ENCODE measurements around the gene DOCK2.

DOCK2 gene

GRCh38 chr5:169736653-169737052 lies 99.6 kb downstream of the DOCK2 start:
- H3K27me3 ChIP-seq = no peaks in the 10 kb centered on the region
- H3K4me3 ChIP-seq = no peak overlapping the region
- H4K20me1 ChIP-seq = peaks cover 0 to 94% (median 0%) of the 10 kb centered on the region in 11 experiments; a peak in 6 of 22 replicates
- TF ChIP-seq Cebpa-rat (IDR thresholded peaks at IDR 0.05) = no peak
- H3K9ac ChIP-seq = no peak overlapping the region
- H3K4me2 ChIP-seq = peak overlapping the region in 1 of 11 experiments; percentile 83; a peak in 1 of 22 replicates
- peaks cover 52 to 99% (median 68%) of the 10 kb centered on the region in 11 experiments for H3K36me3 ChIP-seq
- peaks cover 0 to 11% (median 5%) of the 10 kb centered on the region in 11 experiments; a peak in 10 of 22 replicates for H3K9me3 ChIP-seq (replicated peaks in 1 of 11)
- H3K4me1 ChIP-seq = peaks cover 22 to 43% (median 27%) of the 10 kb centered on the region in 10 experiments
- H3K27ac ChIP-seq = no peak overlapping the region

DNA sequence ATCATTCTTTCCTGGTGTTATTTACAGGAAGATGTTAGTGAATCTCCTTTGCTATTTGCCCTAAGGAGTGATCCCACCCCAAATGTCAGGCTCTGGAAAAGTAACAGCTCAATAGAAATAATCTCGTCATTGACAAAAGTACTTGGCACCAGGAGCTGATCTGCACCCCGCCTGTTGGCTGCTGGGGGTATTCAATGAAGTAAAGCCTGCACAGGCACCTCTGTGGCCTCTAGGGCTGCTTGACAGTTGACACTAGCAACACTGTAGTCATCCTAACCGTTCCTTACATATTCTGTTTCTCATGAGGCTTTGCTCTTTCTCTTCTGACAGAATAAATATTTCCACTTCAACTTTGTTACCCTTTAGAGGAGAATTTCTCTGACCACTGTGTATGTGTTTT lies 103.4 kb downstream of the DOCK2 start:
- Histone ChIP-seq H3K27me3 (no peaks in the 10 kb centered on the region), H3K4me3 (no peak overlapping the region), H3K4me2 (no peak overlapping the region), H3K27ac (no peak overlapping the region), H3K36me3 (peaks cover 62 to 100% (median 86%) of the 10 kb centered on the region in 11 experiments), H3K9ac (no peak overlapping the region), H3K9me3 (replicated peaks in 1 of 11) (peaks cover 0 to 11% (median 0%) of the 10 kb centered on the region in 11 experiments; a peak in 3 of 22 replicates), H4K20me1 (peaks cover 0 to 90% (median 8%) of the 10 kb centered on the region in 11 experiments; a peak in 9 of 22 replicates), H3K4me1 (peaks cover 7 to 37% (median 30%) of the 10 kb centered on the region in 10 experiments; a peak in 19 of 20 replicates)
- TF ChIP-seq Cebpa-rat (IDR thresholded peaks at IDR 0.05) = no peak

- no peak overlapping the region for H3K27ac ChIP-seq
- TF ChIP-seq Cebpa-rat (IDR thresholded peaks at IDR 0.05) = no peak
Observed at GRCh38 chr5:169742771-169743296, 105.8 kb downstream of the DOCK2 start.

GRCh38 chr5:169744336-169744735 lies 107.3 kb downstream of the DOCK2 start:
- H3K27ac ChIP-seq = no peak overlapping the region
- H3K27me3 ChIP-seq = no peaks in the 10 kb centered on the region
- no peak for TF ChIP-seq Cebpa-rat (IDR thresholded peaks at IDR 0.05)
- no peak overlapping the region for H3K4me3 ChIP-seq
- peak overlapping the region in 1 of 11 experiments; percentile 59; a peak in 1 of 22 replicates for H3K4me2 ChIP-seq
- H3K9me3 ChIP-seq (replicated peaks in 1 of 11) = peaks cover 0 to 6% (median 0%) of the 10 kb centered on the region in 11 experiments; a peak in 3 of 22 replicates
- peaks cover 0 to 78% (median 8%) of the 10 kb centered on the region in 11 experiments; a peak in 8 of 22 replicates for H4K20me1 ChIP-seq
- no peak overlapping the region for H3K9ac ChIP-seq
- peaks cover 54 to 100% (median 85%) of the 10 kb centered on the region in 11 experiments for H3K36me3 ChIP-seq
- peaks cover 0 to 49% (median 41%) of the 10 kb centered on the region in 10 experiments; a peak in 16 of 20 replicates for H3K4me1 ChIP-seq

More at GRCh38 chr5:169742771-169743296, 105.8 kb downstream of the DOCK2 start:
- Histone ChIP-seq H3K36me3 (peaks cover 46 to 100% (median 85%) of the 10 kb centered on the region in 11 experiments), H3K4me1 (peaks cover 0 to 49% (median 41%) of the 10 kb centered on the region in 10 experiments; a peak in 16 of 20 replicates), H3K9ac (no peak overlapping the region), H3K4me2 (peak overlapping the region in 8 of 11 experiments; percentile 39 to 79 (median 62); a peak in 16 of 22 replicates), H4K20me1 (peaks cover 0 to 85% (median 8%) of the 10 kb centered on the region in 11 experiments; a peak in 8 of 22 replicates), H3K9me3 (replicated peaks in 1 of 11) (peaks cover 0 to 6% (median 0%) of the 10 kb centered on the region in 11 experiments; a peak in 3 of 22 replicates), H3K27me3 (no peaks in the 10 kb centered on the region), H3K4me3 (no peak overlapping the region)

- no peak for TF ChIP-seq Cebpa-rat (IDR thresholded peaks at IDR 0.05)
- H3K9me3 ChIP-seq (replicated peaks in 1 of 11) = peaks cover 0 to 3% (median 0%) of the 10 kb centered on the region in 11 experiments; a peak in 3 of 22 replicates
- H3K9ac ChIP-seq = no peak overlapping the region
- no peak overlapping the region for H3K4me3 ChIP-seq
- H4K20me1 ChIP-seq = peaks cover 0 to 76% (median 8%) of the 10 kb centered on the region in 11 experiments; a peak in 8 of 22 replicates
- H3K27me3 ChIP-seq = no peaks in the 10 kb centered on the region
- peak overlapping the region in 1 of 11 experiments; percentile 6; a peak in 1 of 22 replicates for H3K27ac ChIP-seq
- peaks cover 57 to 100% (median 85%) of the 10 kb centered on the region in 11 experiments for H3K36me3 ChIP-seq
- peak overlapping the region in 8 of 11 experiments; percentile 33 to 81 (median 60); a peak in 15 of 22 replicates for H3K4me2 ChIP-seq
- H3K4me1 ChIP-seq = peaks cover 0 to 49% (median 41%) of the 10 kb centered on the region in 10 experiments; a peak in 16 of 20 replicates
Observed at GRCh38 chr5:169745441-169746146, 108.5 kb downstream of the DOCK2 start.

GRCh38 chr5:169746147-169746694 lies 109.1 kb downstream of the DOCK2 start:
- Histone ChIP-seq H3K4me3 (no peak overlapping the region), H3K9me3 (replicated peaks in 1 of 11) (no peaks in the 10 kb centered on the region; a peak in 1 of 22 replicates), H3K27me3 (no peaks in the 10 kb centered on the region), H3K4me1 (peaks cover 0 to 53% (median 42%) of the 10 kb centered on the region in 10 experiments; a peak in 17 of 20 replicates), H4K20me1 (peaks cover 0 to 70% (median 8%) of the 10 kb centered on the region in 11 experiments; a peak in 8 of 22 replicates), H3K9ac (no peak overlapping the region), H3K36me3 (peaks cover 54 to 100% (median 85%) of the 10 kb centered on the region in 11 experiments), H3K4me2 (peak overlapping the region in 8 of 11 experiments; percentile 33 to 81 (median 60); a peak in 15 of 22 replicates), H3K27ac (0 out of 22 replicates have a peak overlapping the region, but pooled peaks of 1 of the 11 experiments have one; percentile 6)
- TF ChIP-seq Cebpa-rat (IDR thresholded peaks at IDR 0.05) = no peak

- Histone ChIP-seq H3K9me3 (replicated peaks in 1 of 11) (no peaks in the 10 kb centered on the region; a peak in 1 of 22 replicates), H4K20me1 (peaks cover 0 to 69% (median 0%) of the 10 kb centered on the region in 11 experiments; a peak in 6 of 22 replicates), H3K4me3 (no peak overlapping the region), H3K9ac (no peak overlapping the region), H3K4me2 (no peak overlapping the region), H3K36me3 (peaks cover 59 to 100% (median 84%) of the 10 kb centered on the region in 11 experiments), H3K27me3 (no peaks in the 10 kb centered on the region), H3K4me1 (peaks cover 13 to 57% (median 45%) of the 10 kb centered on the region in 10 experiments; a peak in 18 of 20 replicates), H3K27ac (no peak overlapping the region)
- TF ChIP-seq Cebpa-rat (IDR thresholded peaks at IDR 0.05) = no peak
Observed at GRCh38 chr5:169748174-169748573, 111.1 kb downstream of the DOCK2 start.

DNA sequence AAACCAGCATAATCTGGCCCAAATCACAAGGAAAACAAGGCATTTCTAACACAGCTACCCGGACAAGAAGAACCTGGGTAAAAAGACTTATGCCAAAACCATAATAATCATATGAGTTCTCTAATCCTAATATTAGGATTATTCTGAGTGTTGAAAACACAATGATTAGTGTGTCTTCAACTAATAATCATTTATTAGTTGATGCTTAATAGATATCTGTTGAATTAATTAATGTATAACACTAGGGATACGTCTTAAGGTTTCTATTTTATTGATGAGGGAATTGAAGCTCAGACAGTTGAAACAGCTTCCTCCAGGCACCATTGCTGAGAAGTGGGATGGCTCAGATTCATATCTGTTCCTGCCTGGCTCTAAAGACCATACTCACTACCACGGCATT lies 112.2 kb downstream of the DOCK2 start:
- peaks cover 22 to 64% (median 55%) of the 10 kb centered on the region in 10 experiments; a peak in 19 of 20 replicates for H3K4me1 ChIP-seq
- H3K9me3 ChIP-seq (replicated peaks in 1 of 11) = no peaks in the 10 kb centered on the region; a peak in 1 of 22 replicates
- no peak overlapping the region for H3K27ac ChIP-seq
- peaks cover 0 to 75% (median 0%) of the 10 kb centered on the region in 11 experiments; a peak in 6 of 22 replicates for H4K20me1 ChIP-seq
- H3K9ac ChIP-seq = no peak overlapping the region
- no peak overlapping the region for H3K4me2 ChIP-seq
- peaks cover 50 to 100% (median 77%) of the 10 kb centered on the region in 11 experiments for H3K36me3 ChIP-seq
- no peak overlapping the region for H3K4me3 ChIP-seq
- TF ChIP-seq Cebpa-rat (IDR thresholded peaks at IDR 0.05) = no peak
- no peaks in the 10 kb centered on the region for H3K27me3 ChIP-seq
